Stimulated activated CD4-positive, alpha-beta T cell treated with anti-CD3 and anti-CD28 coated beads, Interleukin-15, amount 100 ng/mL, for 48 hours (primary cell): ENCODE data around the gene CYP2W1.
"Not testable (repeated sequence)": the region's sequence is repeated elsewhere in the genome, so short reads cannot be mapped to it uniquely, and the experiment has no call there.

ENCODE experiments used
- DNase-seq, 2 donors: peaks; one replicate each; pipeline ENCODE4 v3.0.0-alpha.2; 2020; ENCODE audit warnings: low read depth in 2 of 2

Gene CYP2W1

DNA sequence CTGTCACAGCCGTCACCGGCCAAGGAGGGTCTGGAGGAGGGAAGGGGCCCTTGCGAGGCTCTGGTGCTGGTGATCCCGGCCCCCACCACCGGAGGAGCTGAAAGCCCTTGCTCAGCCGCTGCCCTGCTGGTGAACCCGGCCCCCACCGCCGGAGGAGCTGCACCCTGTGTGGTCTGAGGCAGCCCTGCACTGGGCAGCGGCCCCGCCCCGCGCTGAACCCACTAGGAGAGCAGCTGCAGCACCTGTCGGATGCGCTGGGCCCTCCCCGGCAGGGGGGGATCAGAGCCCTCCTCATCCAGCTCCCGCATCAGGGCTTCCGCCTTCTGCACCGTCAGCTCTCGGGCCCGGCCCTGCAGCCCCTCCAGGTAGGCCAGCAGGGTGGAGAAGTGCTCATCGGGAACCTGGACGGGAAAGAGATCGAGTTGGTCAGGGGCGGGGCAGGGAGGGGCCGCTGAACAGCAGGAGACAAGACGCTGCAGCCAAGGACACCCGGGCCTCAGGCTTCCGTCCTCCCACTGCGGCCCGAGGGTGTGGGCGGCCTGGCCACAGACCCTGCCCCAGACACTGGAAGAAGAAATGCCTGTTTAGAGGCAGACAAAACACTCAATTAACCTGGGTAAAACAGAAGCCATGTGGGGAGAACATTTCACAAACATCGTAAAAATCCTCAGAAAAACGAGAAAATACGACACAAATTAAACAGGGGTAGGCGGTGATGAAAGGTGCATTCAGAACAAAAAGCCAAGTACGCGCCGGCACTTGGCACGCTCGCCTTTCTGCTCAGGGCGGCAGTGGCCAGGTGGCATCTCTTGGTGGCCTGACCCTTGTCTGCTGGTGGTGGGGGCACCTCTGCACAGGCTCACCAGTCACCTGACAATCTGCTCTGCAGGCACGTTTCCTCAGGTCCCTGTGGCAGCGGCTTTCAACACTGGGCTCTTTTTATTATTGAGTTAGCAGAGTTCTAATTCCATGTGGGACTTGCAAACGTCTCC, 14.7 kb downstream of the CYP2W1 start:
- DNase-seq = no peak

DNA sequence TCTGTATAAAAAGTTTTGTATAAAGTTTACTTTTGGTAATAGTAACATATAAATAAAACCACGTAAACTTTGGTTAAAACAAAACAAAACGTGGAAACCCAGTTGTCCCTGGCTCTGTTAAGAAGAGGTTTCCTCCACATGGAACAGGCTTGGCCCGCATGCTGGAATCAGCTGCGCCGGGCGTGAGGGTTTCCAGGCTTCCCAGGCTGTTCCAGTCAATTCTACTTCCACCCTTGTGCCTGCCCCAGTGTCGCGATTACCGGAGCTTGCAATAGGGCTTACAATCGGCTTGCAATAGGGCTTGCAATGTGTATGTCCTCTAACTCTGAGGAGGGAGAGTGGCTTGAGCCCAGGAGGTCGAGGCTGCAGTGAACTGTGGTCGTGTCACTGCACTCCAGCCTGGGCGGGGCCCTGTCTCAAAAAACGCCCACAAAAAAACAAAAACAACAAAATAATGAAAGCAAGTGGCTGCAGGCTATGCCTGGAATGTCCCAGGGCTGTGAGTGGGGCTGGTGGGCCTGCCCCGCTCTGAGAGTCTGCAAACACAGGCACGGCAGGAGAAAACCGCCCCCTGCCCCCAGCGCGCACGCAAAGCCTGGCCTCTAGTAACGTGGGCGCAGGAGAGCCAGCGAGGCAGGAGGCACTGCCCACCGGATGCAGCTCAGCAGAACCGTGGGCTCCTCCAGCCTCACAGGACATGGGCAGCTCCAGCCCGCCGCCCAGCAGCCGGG, 16.3 kb downstream of the CYP2W1 start:
- DNase-seq = no peak

DNA sequence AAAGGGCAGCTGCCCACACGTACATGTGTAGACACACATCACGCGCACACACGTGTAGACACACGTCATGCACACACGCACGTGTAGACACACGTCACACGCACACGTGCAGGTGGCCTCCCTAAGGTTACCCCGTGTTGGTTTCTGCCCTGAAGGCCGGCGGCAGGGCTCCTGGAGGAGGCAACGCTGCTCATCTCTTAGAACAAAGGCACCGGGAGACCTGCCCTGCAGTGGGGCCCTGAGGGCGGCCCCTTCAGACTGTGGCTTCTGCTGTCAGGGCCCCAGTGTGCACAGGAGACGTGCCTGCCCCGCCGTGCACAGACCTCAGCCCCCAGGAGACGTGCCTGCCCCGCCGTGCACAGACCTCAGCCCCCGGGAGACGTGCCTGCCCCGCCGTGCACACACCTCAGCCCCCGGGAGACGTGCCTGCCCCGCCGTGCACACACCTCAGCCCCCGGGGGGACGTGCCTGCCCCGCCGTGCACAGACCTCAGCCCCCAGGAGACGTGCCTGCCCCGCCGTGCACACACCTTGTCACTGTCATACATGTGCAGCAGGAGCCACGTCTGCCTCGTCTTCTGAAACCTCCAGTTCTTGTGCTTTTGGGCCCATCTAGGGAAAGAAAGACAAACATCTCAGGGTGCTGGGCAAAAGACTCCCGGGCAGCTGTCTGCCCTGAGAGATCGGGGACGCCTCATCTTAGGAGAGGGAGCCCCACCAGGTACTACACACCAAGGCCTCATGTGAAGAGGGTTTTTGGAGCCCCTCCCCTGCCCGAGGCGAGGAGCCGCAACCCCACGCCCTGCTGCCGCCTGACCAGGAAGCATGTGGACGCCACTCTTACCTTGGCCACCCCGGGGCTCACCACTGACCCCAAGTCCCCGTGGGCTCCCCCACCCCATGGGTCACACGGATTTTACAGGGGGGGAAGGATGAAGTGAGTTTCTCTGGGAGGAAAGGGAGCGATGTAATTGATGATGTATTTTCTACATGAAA, 17.3 kb downstream of the CYP2W1 start:
- DNase-seq = no peak

DNA sequence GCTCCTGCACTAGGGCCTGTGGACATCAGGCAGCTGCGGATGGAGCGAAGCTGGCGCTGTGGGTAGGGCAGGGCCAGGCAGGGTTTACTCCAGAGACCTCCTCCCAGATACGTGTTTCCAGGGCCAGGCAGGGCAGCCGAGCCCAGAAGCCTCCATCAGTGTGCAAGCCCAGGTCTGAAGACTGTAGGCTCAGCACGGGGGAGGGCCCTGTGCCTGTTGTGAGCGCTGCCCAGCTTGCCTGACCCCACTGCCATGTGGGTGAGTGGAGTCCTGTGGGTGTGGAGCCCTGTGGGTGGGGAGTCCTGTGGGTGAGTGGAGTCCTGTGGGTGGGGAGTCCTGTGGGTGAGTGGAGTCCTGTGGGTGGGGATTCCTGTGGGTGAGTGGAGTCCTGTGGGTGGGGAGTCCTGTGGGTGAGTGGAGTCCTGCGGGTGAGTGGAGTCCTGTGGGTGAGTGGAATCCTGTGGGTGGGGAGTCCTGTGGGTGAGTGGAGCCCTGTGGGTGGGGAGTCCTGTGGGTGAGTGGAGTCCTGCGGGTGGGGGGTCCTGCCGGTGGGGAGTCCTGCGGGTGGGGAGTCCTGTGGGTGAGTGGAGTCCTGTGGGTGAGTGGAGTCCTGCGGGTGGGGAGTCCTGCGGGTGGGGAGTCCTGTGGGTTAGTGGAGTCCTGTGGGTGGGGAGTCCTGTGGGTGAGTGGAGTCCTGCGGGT, 18.2 kb downstream of the CYP2W1 start:
- DNase-seq = not testable (repeated sequence)

DNA sequence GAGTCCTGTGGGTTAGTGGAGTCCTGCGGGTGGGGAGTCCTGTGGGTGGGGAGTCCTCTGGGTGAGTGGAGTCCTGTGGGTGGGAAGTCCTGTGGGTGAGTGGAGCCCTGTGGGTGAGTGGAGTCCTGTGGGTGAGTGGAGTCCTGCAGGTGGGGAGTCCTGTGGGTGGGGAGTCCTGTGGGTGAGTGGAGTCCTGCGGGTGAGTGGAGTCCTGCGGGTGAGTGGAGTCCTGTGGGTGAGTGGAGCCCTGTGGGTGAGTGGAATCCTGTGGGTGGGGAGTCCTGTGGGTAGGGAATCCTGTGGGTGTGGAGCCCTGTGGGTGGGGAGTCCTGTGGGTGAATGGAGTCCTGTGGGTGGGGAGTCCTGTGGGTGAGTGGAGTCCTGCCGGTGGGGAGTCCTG, 19.0 kb downstream of the CYP2W1 start:
- DNase-seq = not testable (repeated sequence)

DNA sequence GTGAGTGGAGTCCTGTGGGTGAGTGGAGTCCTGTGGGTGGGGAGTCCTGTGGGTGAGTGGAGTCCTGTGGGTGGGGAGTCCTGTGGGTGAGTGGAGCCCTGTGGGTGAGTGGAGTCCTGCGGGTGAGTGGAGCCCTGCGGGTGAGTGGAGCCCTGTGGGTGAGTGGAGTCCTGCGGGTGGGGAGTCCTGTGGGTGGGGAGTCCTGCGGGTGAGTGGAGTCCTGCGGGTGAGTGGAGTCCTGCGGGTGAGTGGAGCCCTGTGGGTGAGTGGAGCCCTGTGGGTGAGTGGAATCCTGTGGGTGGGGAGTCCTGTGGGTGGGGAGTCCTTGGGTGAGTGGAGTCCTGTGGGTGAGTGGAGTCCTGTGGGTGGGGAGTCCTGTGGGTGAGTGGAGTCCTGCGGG, 19.5 kb downstream of the CYP2W1 start:
- not testable (repeated sequence) for DNase-seq

DNA sequence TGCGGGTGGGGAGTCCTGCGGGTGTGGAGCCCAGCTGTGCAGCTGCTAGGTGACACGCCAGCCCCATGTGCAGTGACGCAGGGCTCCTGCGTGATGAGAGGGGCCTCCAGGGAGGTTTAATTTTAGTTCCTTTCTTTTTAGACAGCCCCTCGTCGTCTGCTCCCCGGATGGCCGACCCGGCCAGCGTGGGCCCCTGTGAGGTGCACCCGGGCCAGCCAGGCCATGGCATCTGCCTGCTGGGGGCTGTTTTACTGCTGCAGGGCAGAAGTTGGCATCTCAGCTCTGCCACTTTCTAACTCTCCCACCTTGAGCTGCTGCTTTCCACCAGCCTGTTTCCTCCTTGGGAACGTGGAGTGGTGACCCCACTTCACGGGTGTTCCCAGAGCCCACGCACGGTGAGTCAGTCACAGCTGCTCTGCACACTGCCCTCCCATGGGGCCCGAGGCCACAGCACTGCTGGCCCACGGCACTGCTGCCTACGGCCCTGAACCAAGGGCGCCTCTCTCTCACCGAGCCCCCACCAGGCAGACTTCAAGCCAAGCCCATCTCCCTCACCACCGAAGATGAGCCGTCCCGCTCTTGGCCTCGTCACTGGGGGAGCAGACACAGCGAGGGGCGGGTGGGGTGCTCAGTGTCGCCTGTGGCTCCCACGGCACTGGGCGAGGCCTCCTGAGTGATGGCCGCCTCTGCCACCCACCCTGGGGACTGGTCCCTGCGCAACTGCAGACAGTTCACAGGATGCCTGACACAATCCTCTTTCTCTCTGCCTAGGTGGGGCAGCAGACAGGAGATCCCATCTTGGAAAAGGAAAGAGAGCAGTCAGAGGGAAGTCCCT, 21.3 kb downstream of the CYP2W1 start:
- no peak for DNase-seq

DNA sequence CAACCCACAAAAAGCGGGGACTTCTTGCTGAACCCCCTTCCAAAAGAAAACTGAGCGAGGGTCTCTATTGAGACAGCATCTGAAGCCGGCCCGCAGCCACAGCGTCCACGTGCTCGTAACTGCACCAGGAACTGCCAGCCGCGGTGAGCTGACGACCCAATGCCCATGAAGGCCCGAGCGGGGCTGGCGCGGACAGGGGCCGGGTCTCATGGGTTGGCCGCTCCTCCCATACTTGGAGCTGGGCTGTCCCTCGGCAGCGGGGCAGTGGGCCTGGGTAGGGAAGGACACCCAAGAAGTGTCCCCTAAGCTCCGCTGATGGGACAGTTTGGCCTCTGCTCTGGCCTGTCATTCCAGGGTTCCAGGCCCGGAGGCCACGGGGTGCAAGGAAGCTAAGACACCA, 22.3 kb downstream of the CYP2W1 start:
- no peak for DNase-seq

DNA sequence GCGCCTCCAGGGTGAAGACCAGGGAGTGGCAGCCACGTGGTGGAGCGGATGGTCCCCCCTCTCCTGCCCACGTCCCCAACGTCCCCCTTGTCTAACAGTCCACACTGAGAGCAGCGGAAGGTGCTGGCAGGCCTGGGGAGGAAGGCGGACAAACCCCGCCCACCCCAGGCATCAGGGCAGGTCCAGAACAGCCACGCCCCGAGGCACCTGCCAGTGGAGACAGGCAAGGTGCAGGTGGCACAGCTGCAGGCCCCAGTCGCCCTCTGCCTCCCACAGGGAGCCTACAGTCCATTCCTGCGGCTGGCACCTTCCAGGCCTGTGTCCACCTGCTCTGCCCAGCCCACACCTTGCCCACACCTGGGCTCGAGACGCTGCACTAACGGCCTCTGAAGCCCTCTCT, 24.9 kb downstream of the CYP2W1 start:
- no peak for DNase-seq

DNA sequence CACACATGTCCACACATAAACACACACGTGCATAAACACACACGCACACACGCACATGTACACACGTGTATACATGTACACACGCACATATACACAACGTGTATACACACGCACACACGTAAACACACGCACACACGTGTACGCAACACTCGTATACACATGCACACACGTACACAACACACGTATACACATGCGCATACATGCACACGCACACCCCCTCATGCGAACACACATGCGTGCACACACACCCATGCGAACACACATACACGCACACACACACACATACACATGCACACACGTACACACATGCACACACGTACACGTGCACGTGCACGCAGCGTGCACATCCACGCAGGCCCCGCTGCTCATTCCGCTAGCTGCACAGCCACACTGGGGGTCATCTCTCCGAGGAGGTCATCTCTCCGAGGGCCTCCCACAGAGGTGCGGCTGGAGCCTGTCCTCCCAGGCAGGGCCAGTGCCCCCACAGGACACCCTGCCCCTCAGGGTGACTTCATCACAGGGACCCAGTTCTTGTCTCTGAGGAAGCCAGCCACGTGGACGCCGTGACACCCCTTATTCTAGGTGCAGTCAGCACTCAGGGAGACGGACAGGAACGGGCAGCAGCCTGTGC, 25.9 kb downstream of the CYP2W1 start:
- no peak for DNase-seq

DNA sequence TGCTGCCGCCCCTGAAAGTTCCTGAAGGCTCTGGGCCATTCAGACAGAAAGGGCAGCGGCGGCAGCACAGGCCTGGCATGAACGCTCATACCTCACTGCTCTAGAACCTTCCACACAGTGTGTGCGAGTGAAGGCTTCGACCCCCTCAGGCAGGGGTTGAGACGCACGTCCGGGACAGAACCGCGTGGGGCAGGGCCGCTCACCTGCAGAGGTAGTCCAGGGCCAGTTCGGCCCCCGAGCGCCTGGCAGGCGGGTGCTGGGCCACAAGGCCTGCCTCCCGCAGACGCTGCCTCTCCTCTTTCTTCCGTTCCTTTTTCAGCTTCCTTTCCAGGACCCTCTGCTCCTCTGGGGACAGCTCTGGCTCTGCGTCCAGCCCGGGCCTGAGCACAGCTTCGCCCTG, 26.8 kb downstream of the CYP2W1 start:
- DNase-seq = no peak

DNA sequence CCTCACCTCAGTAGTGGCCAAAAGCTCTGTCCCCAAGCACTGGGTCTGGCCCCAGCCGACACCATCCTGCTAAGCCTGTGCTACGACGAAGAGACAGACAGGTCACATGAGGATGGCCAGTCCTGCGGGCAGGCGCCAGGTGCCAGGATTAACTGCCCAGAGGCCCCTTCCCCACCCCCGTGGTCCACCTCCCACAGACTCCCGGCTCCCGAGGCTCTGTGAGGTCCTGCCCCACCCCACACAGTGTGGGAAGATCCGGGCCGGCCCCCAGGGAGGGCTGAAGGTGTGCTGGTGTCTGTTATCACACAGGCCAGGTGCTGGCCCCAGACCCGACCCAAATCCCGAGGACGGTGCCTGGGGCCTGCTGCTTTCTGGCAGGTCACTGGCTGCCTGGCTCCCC, 27.2 kb downstream of the CYP2W1 start:
- no peak for DNase-seq

DNA sequence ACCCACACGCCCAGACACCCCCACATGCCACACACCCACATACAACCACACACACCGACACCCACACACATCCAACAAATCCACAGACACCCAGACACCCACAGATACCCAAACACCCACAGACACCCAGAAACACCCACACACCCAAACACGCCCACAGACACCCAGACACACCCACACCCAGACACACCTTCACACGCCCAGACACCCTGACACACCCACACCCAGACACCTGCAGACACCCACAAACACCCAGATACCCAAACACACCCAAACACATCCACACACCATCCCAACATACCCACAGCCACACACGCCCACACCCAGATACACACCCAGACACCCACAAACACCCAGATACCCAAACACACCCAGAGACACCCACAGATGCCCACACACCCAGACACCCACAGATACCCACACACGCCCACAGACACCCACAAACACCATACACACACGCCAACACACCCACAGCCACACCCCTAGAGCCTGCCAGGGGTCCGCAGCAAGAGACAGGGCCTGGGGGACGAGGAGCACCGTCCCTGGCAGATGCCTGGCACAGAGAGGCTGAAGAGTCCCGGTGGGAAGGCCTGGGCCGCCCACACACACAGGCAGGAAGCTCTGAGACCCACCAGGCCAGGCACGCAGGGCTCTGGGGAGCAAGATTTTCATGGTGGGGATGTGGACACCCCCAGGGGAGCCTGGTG, 28.5 kb downstream of the CYP2W1 start:
- no peak for DNase-seq

DNA sequence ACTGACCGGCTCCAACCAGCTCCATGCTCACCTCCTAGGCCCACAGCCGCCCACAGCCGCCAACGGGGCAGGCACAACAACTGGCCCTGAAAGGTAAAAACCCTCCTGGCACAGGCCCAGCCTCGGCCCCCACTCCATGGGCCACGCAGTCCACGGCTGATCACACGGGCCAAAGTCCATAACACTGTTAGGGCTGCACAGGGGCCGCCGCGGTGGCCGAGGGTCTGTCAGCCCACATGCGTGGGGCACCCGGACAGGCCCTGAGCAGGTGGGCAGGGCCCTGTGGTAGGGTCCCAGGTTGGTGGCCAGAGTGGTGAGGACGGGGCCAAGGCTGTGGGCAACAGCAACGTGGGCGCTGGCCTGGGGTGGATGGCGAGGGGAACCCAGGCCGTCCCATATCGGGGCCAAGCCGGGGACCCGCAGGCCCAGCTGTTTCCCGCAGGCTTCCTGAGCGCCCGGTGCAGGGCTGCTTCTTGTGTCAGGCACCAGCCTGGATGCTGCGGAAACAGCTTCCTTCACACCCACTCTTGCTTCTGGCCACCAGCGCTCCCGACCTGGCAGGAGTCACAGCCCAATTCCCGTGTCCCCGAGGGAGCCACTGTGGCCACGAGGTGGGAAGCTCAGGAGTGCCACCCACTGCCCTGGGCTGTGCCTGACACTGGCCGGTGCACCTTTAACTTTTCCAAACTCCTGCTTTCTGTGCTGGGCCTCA, 29.2 kb downstream of the CYP2W1 start:
- DNase-seq = no peak

DNA sequence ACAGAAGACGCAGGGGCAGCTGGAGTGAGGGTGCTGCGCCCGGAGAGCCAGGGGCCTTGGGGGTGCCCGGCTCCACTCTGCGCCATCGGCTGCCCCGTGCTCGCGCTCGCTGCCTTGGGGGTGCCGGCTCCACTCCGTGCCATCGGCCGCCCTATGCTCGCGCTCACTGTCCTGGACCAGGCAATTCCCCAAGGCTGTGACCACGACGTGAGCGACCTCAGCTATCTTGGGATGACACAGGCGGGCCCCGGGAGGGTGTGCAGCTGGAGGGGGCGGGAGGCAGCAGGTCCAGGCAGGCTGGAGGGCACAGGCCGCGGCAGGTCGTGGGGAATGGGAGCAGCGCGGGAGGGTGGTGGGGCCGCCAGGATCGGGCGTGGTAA, 29.7 kb downstream of the CYP2W1 start:
- DNase-seq = no peak

DNA sequence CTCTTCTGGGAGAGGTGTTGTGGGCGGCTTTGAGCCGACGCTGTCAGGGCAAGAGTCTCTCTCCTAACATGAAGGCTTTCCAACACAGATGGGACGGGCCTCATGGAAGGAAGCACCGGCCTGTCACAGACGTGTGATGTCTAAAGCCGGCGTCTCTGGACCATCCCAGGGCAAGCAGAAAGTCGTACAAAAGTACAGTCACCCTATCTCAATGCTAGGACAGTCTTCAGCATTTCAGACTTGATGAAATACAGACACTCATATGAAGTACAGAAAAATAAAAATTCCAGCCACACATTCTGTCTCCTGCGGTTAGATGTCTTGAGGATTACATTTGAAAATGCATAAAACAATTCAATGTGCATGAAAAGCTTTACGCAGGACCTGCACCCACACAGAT, 30.6 kb downstream of the CYP2W1 start:
- no peak for DNase-seq

DNA sequence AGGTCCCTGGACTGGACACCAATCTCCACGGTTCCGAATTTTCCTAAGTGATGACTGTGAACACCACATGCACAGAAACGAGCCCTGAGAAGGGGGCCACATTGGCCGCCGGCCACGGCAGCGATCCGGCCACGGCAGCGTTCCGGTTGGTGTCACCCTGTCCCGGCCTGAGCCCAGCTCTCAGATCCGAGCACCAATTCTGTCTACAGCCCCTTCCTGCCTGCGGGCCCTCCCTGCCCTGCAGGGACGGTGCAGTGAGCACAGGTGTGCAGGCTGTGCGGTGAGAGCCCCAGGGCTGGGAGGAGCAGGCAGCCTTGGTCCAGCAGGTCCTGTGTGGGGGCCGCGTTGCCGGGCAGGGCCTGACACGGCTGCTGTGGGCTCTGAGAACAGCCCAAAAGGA, 31.7 kb downstream of the CYP2W1 start:
- no peak for DNase-seq
